HK-2 (cell line): Measurements from ENCODE around the gene MATN4.

ENCODE experiments used
- DNase-seq: peaks from one replicate; pipeline ENCODE4 v3.0.0-alpha.2; 2018; ENCODE audit not compliant: unreplicated experiment

MATN4 gene

GRCh38 chr20:45248609-45249008 is 59.5 kb downstream of the MATN4 start:
- DNase-seq = no peak

GRCh38 chr20:45247865-45248264 is 60.2 kb downstream of the MATN4 start:
- DNase-seq = no peak

- no peak for DNase-seq
These were observed 62.0 kb downstream of the MATN4 start for GRCh38 chr20:45246109-45246508.
